ENCODE data around the gene CREBBP.

CREBBP gene

GRCh38 chr16:3846087-3846486 lies 34.4 kb downstream of the CREBBP start:
- no peak for TF ChIP-seq CTCF (IDR thresholded peaks at IDR 0.05; ENCODE audit: low read depth, low read length, missing control alignments)
- H3K4me3 ChIP-seq (ENCODE audit: low read depth, low read length) = no peak overlapping the region
- DNase-seq (ENCODE audit: low read depth) = no peak

- H3K4me3 ChIP-seq (ENCODE audit: low read depth, low read length) = no peak overlapping the region
- no peak for DNase-seq (ENCODE audit: low read depth)
- TF ChIP-seq CTCF (IDR thresholded peaks at IDR 0.05; ENCODE audit: low read depth, low read length, missing control alignments) = no peak
Observed at GRCh38 chr16:3842994-3843393, 37.5 kb downstream of the CREBBP start.

- no peak overlapping the region for H3K4me3 ChIP-seq (ENCODE audit: low read depth, low read length)
- no peak for DNase-seq (ENCODE audit: low read depth)
- no peak for TF ChIP-seq CTCF (IDR thresholded peaks at IDR 0.05; ENCODE audit: low read depth, low read length, missing control alignments)
Observed at GRCh38 chr16:3841729-3842508, 38.6 kb downstream of the CREBBP start.

GRCh38 chr16:3839402-3840184 lies 40.9 kb downstream of the CREBBP start:
- H3K4me3 ChIP-seq (ENCODE audit: low read depth, low read length) = no peak overlapping the region
- no peak for TF ChIP-seq CTCF (IDR thresholded peaks at IDR 0.05; ENCODE audit: low read depth, low read length, missing control alignments)
- DNase-seq (ENCODE audit: low read depth) = no peak

GRCh38 chr16:3838600-3839401 lies 41.7 kb downstream of the CREBBP start:
- DNase-seq (ENCODE audit: low read depth) = no peak
- no peak overlapping the region for H3K4me3 ChIP-seq (ENCODE audit: low read depth, low read length)
- no peak for TF ChIP-seq CTCF (IDR thresholded peaks at IDR 0.05; ENCODE audit: low read depth, low read length, missing control alignments)

GRCh38 chr16:3837851-3838586 lies 42.5 kb downstream of the CREBBP start:
- no peak overlapping the region for H3K4me3 ChIP-seq (ENCODE audit: low read depth, low read length)
- no peak for TF ChIP-seq CTCF (IDR thresholded peaks at IDR 0.05; ENCODE audit: low read depth, low read length, missing control alignments)
- no peak for DNase-seq (ENCODE audit: low read depth)
